Lung (tissue), 12 donors: Measurements from ENCODE around the gene ARL13B. TPM values are rescaled to one million over a fixed set of nuclear protein-coding genes. Genes with fewer than 3 reads are reported as not detected.

Source experiments
- ATAC-seq: fragments of 200-7000 bp; cut with Tn5 transposase; one replicate; pipeline ENCODE4 v1.9.1; 2020; ENCODE audit warnings: moderate number of reproducible peaks; ENCODE audit not compliant: insufficient read depth, low FRiP score
- DNase-seq, 3 donors: peaks; one replicate each; pipeline ENCODE4 v3.0.0-alpha.2; 2013 to 2017
- H3K27ac ChIP-seq, 2 donors: one replicate each; pipeline ENCODE4 v1.5.1; 2013; ENCODE audit warnings: mild to moderate bottlenecking in 2 of 2, moderate library complexity in 2 of 2, control low read depth in 1 of 2, inconsistent platforms in 1 of 2, low read depth in 1 of 2, low read length in 1 of 2
- H3K27me3 ChIP-seq, 3 donors: one replicate each; pipeline ENCODE4 v1.5.1; 2013; ENCODE audit warnings: low read length in 2 of 3; ENCODE audit not compliant: control insufficient read depth in 3 of 3, insufficient read depth in 3 of 3
- H3K36me3 ChIP-seq, 4 donors: one replicate each; pipeline ENCODE4 v1.5.1; 2013; ENCODE audit warnings: low read length in 4 of 4, mild to moderate bottlenecking in 1 of 4, moderate library complexity in 1 of 4; ENCODE audit not compliant: control insufficient read depth in 4 of 4, insufficient read depth in 4 of 4
- H3K4me1 ChIP-seq, 5 donors: one replicate each; pipeline ENCODE4 v1.5.1; 2013; ENCODE audit warnings: low read length in 5 of 5, mild to moderate bottlenecking in 2 of 5, moderate library complexity in 1 of 5; ENCODE audit not compliant: control insufficient read depth in 5 of 5, insufficient read depth in 5 of 5
- H3K4me3 ChIP-seq: one replicate; pipeline ENCODE4 v1.5.1; 2013; ENCODE audit warnings: mild to moderate bottlenecking, control low read depth, moderate library complexity
- H3K9ac ChIP-seq, 2 donors: one replicate each; pipeline ENCODE4 v1.5.1; 2013; ENCODE audit warnings: low read length in 2 of 2, control low read depth in 1 of 2; ENCODE audit not compliant: insufficient read depth in 1 of 2
- H3K9me3 ChIP-seq, 4 donors: one replicate each; pipeline ENCODE4 v1.5.1; 2013; ENCODE audit warnings: low read length in 3 of 4, mild to moderate bottlenecking in 1 of 4, moderate library complexity in 1 of 4; ENCODE audit not compliant: control insufficient read depth in 4 of 4, insufficient read depth in 3 of 4
- WGBS, 2 donors: extraction: QIAGEN DNeasy Blood & Tissue Kit; methylation state at CpG; one replicate each; pipeline ENCODE4 v1.1.7; 2013; 5-methylcytosine and 5-hydroxymethylcytosine counted together
- polyA plus RNA-seq, 2 donors: library from polyadenylated mRNA; stranded (reverse); fragments of 200-250 nt; gene quantifications; one replicate each; pipeline ENCODE4 v1.2.1, GENCODE V29; 2013
- total RNA-seq, 2 donors: library from RNA; depleted of rRNA in 1 of 2; stranded (reverse); fragments of >200 nt in 1 of 2; gene quantifications; one replicate each; pipeline ENCODE4 v1.2.1, GENCODE V29; 2014 to 2021
- TF ChIP-seq, protein P1 (sequence below): IDR thresholded peaks from 2 replicates; pipeline ENCODE4 v1.5.1; 2012; ENCODE audit warnings: mild to moderate bottlenecking; ENCODE audit errors: control extremely low read depth, extremely low read depth
- donor health status: control.
- donor health status: control.
- donor health status: Bipolar disorder and iron deficiency.
- donor health status: healthy.
- donor health status: DM: yes; HTN: yes; CAD: no.

Gene ARL13B
- total and polyA plus RNA-seq, 4 donors: 8.4 to 19.6 (median 13.2) TPM

DNA sequence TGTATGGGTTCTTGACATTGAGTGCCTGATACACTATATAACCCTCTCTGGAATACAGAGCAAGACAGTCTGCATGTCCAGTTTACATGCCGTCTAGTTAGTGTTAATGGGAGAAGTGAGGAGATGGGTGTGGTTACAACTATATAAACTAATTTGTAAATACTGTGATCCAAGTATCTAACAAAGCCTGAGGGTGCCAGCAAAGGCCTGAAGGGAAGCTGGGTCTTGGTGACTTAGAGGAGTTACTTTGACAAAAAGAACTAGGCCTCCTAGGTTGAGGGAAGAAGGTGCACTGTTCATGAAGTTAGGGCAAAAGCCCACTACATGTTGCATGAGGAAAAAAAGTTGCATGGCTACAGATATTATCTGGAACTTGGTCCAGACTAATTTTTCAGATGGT lies 85.2 kb downstream of the ARL13B start:
- 43 to 58% methylated on average over 1 of the region's 1 CpG for WGBS, 2 donors
- Histone ChIP-seq H3K4me3 (no peak overlapping the region), H3K4me1 (peaks cover 0 to 22% (median 5%) of the 10 kb centered on the region in 5 donors), H3K36me3 (peaks cover 0 to 16% (median 13%) of the 10 kb centered on the region in 4 donors), H3K9ac (no peak overlapping the region), H3K27ac (no peak overlapping the region), H3K27me3 (no peaks in the 10 kb centered on the region), H3K9me3 (no peaks in the 10 kb centered on the region)
- ATAC-seq (no peak), DNase-seq (no peak)
- TF ChIP-seq, protein P1, sequence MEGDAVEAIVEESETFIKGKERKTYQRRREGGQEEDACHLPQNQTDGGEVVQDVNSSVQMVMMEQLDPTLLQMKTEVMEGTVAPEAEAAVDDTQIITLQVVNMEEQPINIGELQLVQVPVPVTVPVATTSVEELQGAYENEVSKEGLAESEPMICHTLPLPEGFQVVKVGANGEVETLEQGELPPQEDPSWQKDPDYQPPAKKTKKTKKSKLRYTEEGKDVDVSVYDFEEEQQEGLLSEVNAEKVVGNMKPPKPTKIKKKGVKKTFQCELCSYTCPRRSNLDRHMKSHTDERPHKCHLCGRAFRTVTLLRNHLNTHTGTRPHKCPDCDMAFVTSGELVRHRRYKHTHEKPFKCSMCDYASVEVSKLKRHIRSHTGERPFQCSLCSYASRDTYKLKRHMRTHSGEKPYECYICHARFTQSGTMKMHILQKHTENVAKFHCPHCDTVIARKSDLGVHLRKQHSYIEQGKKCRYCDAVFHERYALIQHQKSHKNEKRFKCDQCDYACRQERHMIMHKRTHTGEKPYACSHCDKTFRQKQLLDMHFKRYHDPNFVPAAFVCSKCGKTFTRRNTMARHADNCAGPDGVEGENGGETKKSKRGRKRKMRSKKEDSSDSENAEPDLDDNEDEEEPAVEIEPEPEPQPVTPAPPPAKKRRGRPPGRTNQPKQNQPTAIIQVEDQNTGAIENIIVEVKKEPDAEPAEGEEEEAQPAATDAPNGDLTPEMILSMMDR: no peak

DNA sequence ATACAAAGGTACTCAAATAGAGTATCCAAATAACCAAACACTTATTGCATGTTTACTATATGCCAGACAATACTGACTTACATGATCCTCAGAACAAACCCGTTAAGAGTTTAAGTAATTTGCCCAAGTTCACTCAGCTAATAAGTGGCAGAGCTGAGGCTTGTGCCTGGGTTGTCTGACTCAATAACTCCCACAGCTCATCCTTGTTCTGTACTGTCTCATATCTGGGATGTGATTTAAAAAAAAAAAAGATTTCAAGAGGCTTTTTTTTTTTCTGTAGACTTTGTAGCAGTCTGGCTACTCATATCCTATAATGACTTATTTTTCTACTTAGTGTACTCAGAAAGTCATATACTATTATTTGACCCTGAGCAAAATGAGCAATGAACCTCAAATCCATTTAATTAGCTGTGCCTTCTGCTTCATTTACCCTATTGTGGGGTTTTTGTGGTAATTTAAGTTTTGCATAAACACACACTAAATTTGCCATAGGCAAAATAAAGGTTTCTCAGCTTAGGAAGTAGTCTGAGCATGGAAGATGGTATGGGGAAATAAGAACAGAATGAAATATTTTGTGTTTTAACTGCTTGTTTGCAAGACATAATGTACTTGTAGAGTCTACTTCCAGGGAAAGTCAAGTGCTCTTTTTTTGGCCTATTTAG lies 86.0 kb downstream of the ARL13B start:
- Histone ChIP-seq H3K36me3 (peaks cover 0 to 15% (median 12%) of the 10 kb centered on the region in 4 donors), H3K27ac (no peak overlapping the region), H3K4me3 (no peak overlapping the region), H3K4me1 (peaks cover 0 to 22% (median 5%) of the 10 kb centered on the region in 5 donors), H3K9ac (no peak overlapping the region), H3K9me3 (no peaks in the 10 kb centered on the region), H3K27me3 (no peaks in the 10 kb centered on the region)
- TF ChIP-seq, protein P1: no peak
- WGBS, 2 donors: 75 to 90% methylated on average over 1 of the region's 1 CpG
- ATAC-seq (no peak), DNase-seq (no peak)

DNA sequence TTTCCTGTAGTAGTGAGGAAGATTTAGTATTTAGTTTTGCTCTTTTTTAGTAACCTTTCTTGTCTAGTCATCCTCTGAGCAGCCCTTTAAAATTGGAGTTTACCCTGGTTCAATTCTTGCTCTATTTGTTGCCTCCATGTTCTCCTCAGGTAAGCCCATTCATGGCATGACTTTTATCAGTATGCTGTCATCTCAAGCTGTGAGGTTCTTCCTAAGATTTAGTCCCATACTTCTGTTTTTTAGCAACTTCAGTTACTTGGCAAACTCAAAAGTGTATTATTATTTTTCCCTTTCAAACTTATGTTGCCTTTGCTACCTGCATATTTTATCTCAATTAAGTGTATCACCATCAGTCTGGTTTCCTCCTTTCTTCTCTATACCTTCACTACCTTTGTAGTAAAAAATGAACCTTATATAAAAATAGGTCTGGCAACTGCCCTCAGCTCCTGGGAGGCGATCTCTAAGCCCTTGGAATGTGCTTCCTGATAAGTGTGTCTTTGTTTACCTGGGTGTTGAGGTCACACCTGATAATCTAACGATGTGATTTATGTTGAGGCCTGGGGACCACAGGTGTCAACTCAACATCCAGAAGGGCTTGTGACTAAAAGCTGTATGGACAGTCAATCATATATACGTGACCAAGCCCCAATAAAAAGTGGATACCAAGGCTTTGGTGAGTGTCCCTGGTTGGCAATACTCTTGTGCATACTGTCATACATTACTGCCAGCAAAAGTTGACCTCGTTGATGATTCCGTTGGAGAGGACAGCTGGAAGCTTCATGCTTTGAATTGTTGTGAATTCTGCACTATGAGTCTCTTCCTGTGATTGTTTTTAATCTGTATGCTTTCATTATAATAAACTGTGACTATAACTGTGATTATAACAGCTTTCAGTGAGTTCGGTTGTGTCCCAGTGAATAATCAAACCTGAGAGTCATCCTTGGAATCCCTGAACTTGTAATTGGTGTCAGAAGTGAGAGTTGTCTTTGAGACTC lies 86.8 kb downstream of the ARL13B start:
- DNase-seq: no peak
- Histone ChIP-seq H3K4me3 (no peak overlapping the region), H3K4me1 (peaks cover 0 to 20% (median 5%) of the 10 kb centered on the region in 5 donors), H3K27ac (no peak overlapping the region), H3K27me3 (no peaks in the 10 kb centered on the region), H3K9me3 (no peaks in the 10 kb centered on the region), H3K9ac (no peak overlapping the region), H3K36me3 (peaks cover 3 to 19% (median 16%) of the 10 kb centered on the region in 4 donors)
- 74 to 87% methylated on average over 6 of the region's 6 CpGs for WGBS, 2 donors
- no peak for ATAC-seq
- TF ChIP-seq, protein P1: no peak
